HG02943 (cell line): ENCODE measurements around the gene TBL1X.

Experiments used
- ATAC-seq: cut with Tn5 transposase; IDR thresholded peaks from one replicate; pipeline ENCODE4 v1.9.1; 2021; ENCODE audit warnings: mild to moderate bottlenecking, low read depth, moderate library complexity; ENCODE audit not compliant: unreplicated experiment

TBL1X gene

GRCh38 chrX:9611436-9612145 lies 146.7 kb downstream of the TBL1X start:
- no peak for ATAC-seq

- no peak for ATAC-seq
These were observed 147.3 kb downstream of the TBL1X start for GRCh38 chrX:9612146-9612505.

GRCh38 chrX:9614016-9614415 lies 149.2 kb downstream of the TBL1X start:
- ATAC-seq = no peak

- no peak for ATAC-seq
These were observed 154.3 kb downstream of the TBL1X start for GRCh38 chrX:9619133-9619532.

DNA sequence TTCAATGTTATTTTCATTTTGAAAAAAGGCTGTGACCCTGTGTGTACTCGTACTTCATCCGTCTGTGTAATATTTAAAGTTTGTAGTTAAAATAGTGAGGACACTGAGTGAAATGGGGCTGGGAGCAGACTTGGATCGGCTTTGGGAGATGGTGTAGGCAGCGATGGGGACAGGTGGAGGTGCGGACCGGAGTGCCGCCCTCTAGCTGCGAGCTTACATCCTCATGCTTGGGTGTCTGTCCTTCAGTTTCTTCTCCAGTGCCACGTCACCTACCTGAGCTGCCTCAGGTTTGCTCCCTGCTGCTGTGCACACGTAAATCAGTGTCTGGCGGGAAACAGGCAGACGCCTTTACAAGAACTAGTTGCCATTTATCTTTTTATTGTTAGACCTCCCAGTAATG lies 154.7 kb downstream of the TBL1X start:
- no peak for ATAC-seq

DNA sequence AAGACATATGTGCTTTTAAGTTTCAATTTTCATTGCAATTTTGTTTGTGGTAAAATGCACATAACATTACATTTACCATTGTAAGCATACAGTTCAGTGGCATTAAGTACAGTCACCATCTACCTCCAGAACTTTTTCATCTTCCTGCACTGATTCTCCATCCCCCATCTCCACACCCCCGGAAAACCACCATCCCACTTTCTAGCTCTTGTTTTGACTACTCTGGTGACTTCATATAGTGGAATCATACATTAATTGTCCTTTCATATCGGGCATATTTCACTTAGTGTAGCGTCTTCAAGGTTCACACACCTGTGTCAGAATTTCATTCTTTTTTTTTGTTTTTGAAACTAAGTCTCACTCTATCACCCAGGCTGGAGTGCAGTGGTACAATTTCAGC lies 157.3 kb downstream of the TBL1X start:
- no peak for ATAC-seq

- ATAC-seq = no peak
These were observed 161.5 kb downstream of the TBL1X start for GRCh38 chrX:9626379-9626778.

GRCh38 chrX:9627922-9628321 lies 163.1 kb downstream of the TBL1X start:
- ATAC-seq = no peak

DNA sequence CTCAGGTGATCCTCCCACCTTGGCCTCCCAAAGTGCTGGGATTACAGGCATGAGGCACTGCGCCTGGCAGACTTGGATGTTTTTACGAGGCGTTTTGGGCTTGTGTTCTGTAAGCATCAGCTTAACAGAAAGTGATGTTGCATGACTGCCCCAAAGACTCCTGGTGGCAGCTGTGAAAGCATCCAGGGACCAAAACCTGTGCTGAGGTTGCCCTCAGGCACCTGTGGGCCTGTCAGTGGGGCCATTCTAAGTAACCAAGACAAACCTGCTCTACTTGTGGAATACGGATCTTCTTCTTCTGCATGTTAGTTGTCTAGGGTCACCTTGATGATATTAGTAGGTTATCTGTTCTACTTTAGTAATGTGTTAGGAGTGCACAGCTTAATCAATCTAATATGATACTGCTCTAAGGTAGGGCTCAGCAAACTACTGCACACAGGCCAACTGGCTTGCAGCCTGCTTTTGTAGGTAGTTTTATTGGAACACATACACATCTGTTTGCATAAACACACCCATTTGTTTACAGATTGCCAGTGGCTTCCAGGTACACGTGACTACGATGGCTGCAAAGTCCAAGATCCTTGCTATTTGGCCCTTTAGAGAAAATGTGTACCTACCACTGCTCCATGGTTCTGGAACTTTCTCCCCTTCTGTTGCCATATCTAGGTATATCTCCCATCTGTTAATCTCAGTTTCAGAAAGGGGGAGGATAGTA lies 164.1 kb downstream of the TBL1X start:
- no peak for ATAC-seq

GRCh38 chrX:9634551-9634950 lies 169.7 kb downstream of the TBL1X start:
- no peak for ATAC-seq

GRCh38 chrX:9635368-9635767 lies 170.5 kb downstream of the TBL1X start:
- no peak for ATAC-seq

DNA sequence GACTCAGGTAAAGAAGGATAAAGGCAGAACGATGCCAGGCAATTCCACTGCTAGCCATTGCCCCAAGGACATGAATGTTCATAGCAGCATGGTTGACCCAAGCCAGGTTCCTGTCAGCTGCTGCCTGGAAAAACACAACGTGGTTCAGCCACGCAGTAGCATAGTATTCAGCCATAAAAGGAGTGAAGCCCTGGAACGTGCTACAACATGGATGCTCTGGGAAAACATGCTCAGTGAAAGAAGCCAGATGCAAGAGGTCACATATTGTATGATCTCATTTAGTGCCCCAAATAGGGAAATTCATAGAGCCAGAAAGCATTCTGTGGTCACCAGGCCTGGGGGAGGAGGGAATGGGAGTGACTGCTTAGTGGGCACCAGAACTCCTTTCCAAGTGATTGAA lies 170.9 kb downstream of the TBL1X start:
- no peak for ATAC-seq

- no peak for ATAC-seq
These were observed 174.0 kb downstream of the TBL1X start for GRCh38 chrX:9638871-9639270.

- no peak for ATAC-seq
These were observed 177.6 kb downstream of the TBL1X start for GRCh38 chrX:9642270-9642995.

DNA sequence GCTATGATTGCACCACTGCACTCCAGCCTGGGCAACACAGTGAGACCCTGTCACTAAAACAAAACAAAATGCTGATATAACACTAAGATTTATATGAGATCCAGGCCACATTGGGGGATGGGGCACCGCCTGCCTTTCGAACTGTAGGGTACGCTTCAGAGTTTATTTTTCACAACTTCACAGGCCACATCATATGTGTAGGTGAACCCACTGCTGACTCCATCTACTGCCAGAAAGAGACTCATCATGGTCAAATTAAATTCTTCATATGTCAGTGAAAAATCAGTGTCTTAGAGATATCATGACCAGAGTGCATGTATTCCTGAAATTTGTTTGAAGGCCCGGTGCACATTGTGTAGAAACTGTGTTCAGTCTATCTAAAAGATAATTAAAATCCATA lies 178.9 kb downstream of the TBL1X start:
- no peak for ATAC-seq

- peak; percentile 89 for ATAC-seq
These were observed 179.5 kb downstream of the TBL1X start for GRCh38 chrX:9644335-9644734.

- ATAC-seq = no peak
These were observed 181.8 kb downstream of the TBL1X start for GRCh38 chrX:9646471-9647224.

GRCh38 chrX:9647431-9647830 lies 182.6 kb downstream of the TBL1X start:
- no peak for ATAC-seq

DNA sequence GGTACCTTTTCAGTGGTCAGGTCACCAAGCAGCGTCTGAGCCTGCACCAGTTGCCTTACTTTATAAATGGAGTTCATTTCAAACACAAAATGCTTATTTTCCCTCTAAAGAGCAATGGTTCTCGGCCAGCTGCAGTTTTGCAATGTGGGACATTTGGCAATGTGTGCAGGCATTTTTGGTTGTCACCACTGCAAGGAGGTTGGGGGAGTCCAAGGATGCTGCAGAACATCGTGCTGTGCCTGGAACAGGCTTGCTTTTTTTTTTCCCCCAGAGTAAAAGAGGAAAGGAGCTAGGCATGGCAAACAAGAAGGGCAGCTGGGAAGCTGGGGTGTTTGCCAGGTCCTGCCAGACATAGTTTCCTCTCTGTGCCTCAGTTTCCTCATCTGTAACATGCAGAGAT lies 185.2 kb downstream of the TBL1X start:
- ATAC-seq = no peak

GRCh38 chrX:9651737-9652136 lies 186.9 kb downstream of the TBL1X start:
- no peak for ATAC-seq

DNA sequence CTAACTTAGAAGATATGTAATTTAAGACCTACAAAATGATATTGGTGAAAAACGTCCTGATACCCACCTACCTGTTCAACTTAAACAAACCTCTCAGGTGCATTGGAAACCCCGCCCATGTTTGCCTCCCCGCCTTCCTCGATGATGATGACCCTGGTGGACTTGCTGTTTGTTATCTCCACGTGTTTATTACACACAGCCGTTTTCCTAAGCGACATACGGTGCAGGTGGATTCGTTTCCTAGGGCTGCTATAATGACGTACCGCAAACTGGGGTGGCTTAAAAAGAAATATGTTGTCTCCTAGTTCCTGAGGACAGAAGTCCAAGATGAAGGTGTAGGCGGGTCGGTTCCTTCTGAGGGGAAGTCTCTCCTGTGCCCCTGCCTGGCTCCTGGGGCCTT lies 190.1 kb downstream of the TBL1X start:
- ATAC-seq = no peak
